ENCODE data around the gene CPT1A.

Gene CPT1A

DNA sequence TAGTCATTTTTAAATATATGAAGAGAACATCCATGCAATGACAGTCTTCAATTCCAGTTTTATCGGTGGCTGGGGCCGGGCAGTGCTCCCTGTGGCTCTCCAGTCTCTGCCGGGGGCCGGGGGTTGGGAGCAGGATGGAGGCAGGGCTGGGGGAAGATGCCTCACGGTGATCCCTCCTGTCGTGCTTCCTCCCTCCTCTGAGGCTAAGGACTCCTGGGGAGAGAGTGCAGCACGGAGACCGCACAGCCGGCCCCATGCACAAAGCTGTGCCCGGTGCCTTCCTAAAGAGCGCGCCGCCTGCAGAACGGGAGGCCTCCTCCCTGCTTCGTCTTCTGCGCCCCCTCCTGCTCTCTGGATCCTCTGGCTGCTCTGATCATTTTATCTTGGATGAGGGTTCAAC lies 136.8 kb downstream of the CPT1A start:
- Histone ChIP-seq H3K27ac (ENCODE audit: low read depth, low read length, poor library complexity, severe bottlenecking) (no peak overlapping the region), H3K4me3 (ENCODE audit: low read depth, low read length, poor library complexity, severe bottlenecking) (no peak overlapping the region), H4K20me1 (ENCODE audit: insufficient read depth, low read length) (no peaks in the 10 kb centered on the region), H3K79me2 (ENCODE audit: insufficient read depth, low read length) (no peaks in the 10 kb centered on the region), H3K9me3 (ENCODE audit: low read length) (no peaks in the 10 kb centered on the region), H3K4me1 (ENCODE audit: insufficient read depth, low read length, severe bottlenecking) (no peaks in the 10 kb centered on the region), H3K27me3 (ENCODE audit: insufficient read depth, low read length) (peaks cover 10% of the 10 kb centered on the region; the same call in 1 of the 2 replicates), H3K4me2 (ENCODE audit: low read length) (no peak overlapping the region), H3K9ac (ENCODE audit: low read length) (no peak overlapping the region), H3K9me2 (ENCODE audit: low read depth, low read length) (no peaks in the 10 kb centered on the region), H2AFZ (ENCODE audit: low read length) (no peak overlapping the region), H3K36me3 (ENCODE audit: insufficient read depth, low read length) (no peaks in the 10 kb centered on the region), H3F3A (ENCODE audit: insufficient read depth, low read length) (no peaks in the 10 kb centered on the region)
- TF ChIP-seq EZH2 (IDR thresholded peaks at IDR 0.05; ENCODE audit: borderline replicate concordance, low read length) = no peak
